Caco-2 (cell line): Measurements from ENCODE around the gene TNNI3K. TPM values are rescaled to one million over a fixed set of nuclear protein-coding genes. Genes with fewer than 3 reads are reported as not detected.

ENCODE experiments used
- BruUV-seq: library from RNA; stranded (reverse); fragments of 400-500 nt; replicated peaks from 2 replicates; lab custom pipeline; 2021; lab: Mats Ljungman, UMichigan
- CTCF ChIA-PET: fragments of 300-600 bp; sonication (Branson Sonifier 250); formaldehyde crosslinking; loops from one replicate; lab custom pipeline; 2022; ENCODE audit warnings: antibody characterized with exemption; lab: Charles Lee
- POLR2A ChIA-PET: fragments of 300-600 bp; sonication (Branson Sonifier 250); formaldehyde crosslinking; loops from one replicate; lab custom pipeline; 2022; ENCODE audit warnings: antibody characterized with exemption; lab: Charles Lee
- DNase-seq, 2 experiments: peaks; one replicate each; pipeline versions ENCODE4 v3.0.0 to v3.0.0-alpha.2; 2020 to 2022
- H3K27me3 ChIP-seq: replicated peaks from 2 replicates; pipeline ENCODE4 v1.6.0; 2011; ENCODE audit warnings: low read length; ENCODE audit not compliant: control insufficient read depth, insufficient read depth
- H3K36me3 ChIP-seq: 2 replicates; pipeline ENCODE4 v1.5.1; 2011; ENCODE audit warnings: low read length; ENCODE audit not compliant: control insufficient read depth, insufficient read depth
- H3K4me1 ChIP-seq: fragments of 250-450 bp; sonication (Bioruptor Pico); 2 replicates; pipeline ENCODE4 v1.5.1; 2020; ENCODE audit warnings: mild to moderate bottlenecking
- H3K4me3 ChIP-seq: 2 replicates; pipeline ENCODE4 v1.5.1; 2011; ENCODE audit warnings: low read depth, mild to moderate bottlenecking, control low read depth, low read length
- H3K9me3 ChIP-seq: fragments of 250-450 bp; sonication (Bioruptor Pico); 2 replicates; pipeline ENCODE4 v1.5.1; 2020; ENCODE audit warnings: mild to moderate bottlenecking, moderate library complexity
- H3K27ac Mint-ChIP-seq: one replicate; pipeline ENCODE4 v1.8.0; 2022; ENCODE audit warnings: mixed read lengths; ENCODE audit not compliant: unreplicated experiment
- H3K27me3 Mint-ChIP-seq: one replicate; pipeline ENCODE4 v1.8.0; 2022; ENCODE audit warnings: mixed read lengths; ENCODE audit not compliant: insufficient read depth, unreplicated experiment
- H3K36me3 Mint-ChIP-seq: one replicate; pipeline ENCODE4 v1.8.0; 2022; ENCODE audit warnings: mild to moderate bottlenecking, mixed read lengths; ENCODE audit not compliant: insufficient read depth, unreplicated experiment
- H3K4me1 Mint-ChIP-seq: one replicate; pipeline ENCODE4 v1.8.0; 2022; ENCODE audit warnings: low read depth, mixed read lengths; ENCODE audit not compliant: unreplicated experiment
- H3K4me3 Mint-ChIP-seq: one replicate; pipeline ENCODE4 v1.8.0; 2022; ENCODE audit warnings: mild to moderate bottlenecking, moderate library complexity, mixed read lengths; ENCODE audit not compliant: unreplicated experiment
- H3K9me3 Mint-ChIP-seq: one replicate; pipeline ENCODE4 v1.8.0; 2022; ENCODE audit warnings: mixed read lengths; ENCODE audit not compliant: unreplicated experiment
- intact Hi-C: fragments of 100-400 bp; cut with micrococcal nuclease; formaldehyde crosslinking; loops from one replicate; pipeline ENCODE4 v1.10.0; 2022; ENCODE audit not compliant: unreplicated experiment
- total RNA-seq: library from RNA; stranded (reverse); gene quantifications from 2 replicates; pipeline ENCODE4 v1.2.3, GENCODE V29; 2022
- TF ChIP-seq, protein P1 (sequence below), 2 experiments: fragments of 200-600 bp in 1 of 2; IDR thresholded peaks; 1 replicate in 1 of 2; 2 replicates in 1 of 2; pipeline versions ENCODE4 v1.5.1 to v1.8.0; 2011 to 2022; ENCODE audit warnings: antibody characterized with exemption in 1 of 2, control low read depth in 1 of 2, inconsistent platforms in 1 of 2, low read depth in 1 of 2, low read length in 1 of 2, mild to moderate bottlenecking in 1 of 2, moderate library complexity in 1 of 2; ENCODE audit not compliant: insufficient read depth in 1 of 2, severe bottlenecking in 1 of 2, unreplicated experiment in 1 of 2

Gene TNNI3K
- total RNA-seq, 1 experiment from 2014 or later = not detected

GRCh38 chr1:74545821-74546220, 310.6 kb downstream of the TNNI3K start:
- no TSS peak for BruUV-seq
- POLR2A ChIA-PET = no interaction called here

DNA sequence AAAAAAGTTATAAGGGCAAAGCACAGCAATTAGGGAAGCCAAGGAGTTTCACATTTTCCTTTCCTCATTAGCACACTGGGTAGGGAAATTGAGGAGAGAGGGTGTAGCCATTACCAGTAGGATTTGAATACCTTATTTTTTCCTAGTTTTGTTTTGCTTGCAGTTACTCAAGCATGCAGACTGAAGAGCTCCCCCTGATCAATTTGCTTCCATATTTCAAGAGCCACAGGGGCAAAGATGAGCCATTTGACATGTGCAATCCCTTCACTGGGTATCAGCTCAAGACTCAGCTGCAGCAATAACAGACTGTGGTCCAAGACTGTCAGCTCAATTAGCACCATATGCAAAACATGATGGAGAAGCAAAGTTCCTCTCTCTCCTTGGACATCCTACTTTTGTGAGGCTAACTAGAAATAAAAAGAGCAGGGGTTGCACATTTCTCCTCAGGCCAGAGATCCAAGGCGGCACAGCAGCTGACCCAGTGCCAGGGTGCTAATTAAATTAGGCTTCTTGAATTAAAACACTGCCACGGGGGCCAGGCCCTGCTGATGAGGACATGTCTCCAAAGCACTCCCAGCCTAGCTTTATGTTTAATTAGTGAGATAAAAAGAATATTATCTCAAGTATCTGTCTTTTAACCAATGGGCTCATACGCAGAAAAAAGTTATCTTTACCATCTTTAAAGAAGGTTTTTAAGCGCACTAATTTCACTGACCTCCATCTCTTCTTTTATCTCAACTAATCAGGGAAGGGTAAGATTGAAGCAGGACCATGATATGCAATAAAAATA, 314.0 kb downstream of the TNNI3K start:
- Mint-ChIP-seq H3K9me3 (no peaks in the 10 kb centered on the region), H3K27me3 (peaks cover 12% of the 10 kb centered on the region), H3K36me3 (no peaks in the 10 kb centered on the region), H3K4me1 (no peaks in the 10 kb centered on the region), H3K4me3 (no peak overlapping the region), H3K27ac (no peak overlapping the region)
- TF ChIP-seq, protein P1, sequence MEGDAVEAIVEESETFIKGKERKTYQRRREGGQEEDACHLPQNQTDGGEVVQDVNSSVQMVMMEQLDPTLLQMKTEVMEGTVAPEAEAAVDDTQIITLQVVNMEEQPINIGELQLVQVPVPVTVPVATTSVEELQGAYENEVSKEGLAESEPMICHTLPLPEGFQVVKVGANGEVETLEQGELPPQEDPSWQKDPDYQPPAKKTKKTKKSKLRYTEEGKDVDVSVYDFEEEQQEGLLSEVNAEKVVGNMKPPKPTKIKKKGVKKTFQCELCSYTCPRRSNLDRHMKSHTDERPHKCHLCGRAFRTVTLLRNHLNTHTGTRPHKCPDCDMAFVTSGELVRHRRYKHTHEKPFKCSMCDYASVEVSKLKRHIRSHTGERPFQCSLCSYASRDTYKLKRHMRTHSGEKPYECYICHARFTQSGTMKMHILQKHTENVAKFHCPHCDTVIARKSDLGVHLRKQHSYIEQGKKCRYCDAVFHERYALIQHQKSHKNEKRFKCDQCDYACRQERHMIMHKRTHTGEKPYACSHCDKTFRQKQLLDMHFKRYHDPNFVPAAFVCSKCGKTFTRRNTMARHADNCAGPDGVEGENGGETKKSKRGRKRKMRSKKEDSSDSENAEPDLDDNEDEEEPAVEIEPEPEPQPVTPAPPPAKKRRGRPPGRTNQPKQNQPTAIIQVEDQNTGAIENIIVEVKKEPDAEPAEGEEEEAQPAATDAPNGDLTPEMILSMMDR (IDR thresholded peaks at IDR 0.05; ENCODE audit: insufficient read depth in 1 of 2, low read depth in 1 of 2, low read length in 1 of 2, severe bottlenecking in 1 of 2, unreplicated experiment in 1 of 2) = no peak
- intact Hi-C loops = no loop called here
- H3K36me3 ChIP-seq = no peaks in the 10 kb centered on the region
- POLR2A ChIA-PET = no interaction called here
- CTCF ChIA-PET = interaction anchor here (0.6 kb wide), 1 partner anchor 39 kb away, joined by 4 read pairs; no protein-coding TSS in a partner anchor
- H3K27me3 ChIP-seq = no peaks in the 10 kb centered on the region
- no peak for DNase-seq
- no peaks in the 10 kb centered on the region for H3K9me3 ChIP-seq
- BruUV-seq = no TSS peak
- H3K4me3 ChIP-seq = no peak overlapping the region
- H3K4me1 ChIP-seq = no peaks in the 10 kb centered on the region

More at GRCh38 chr1:74545821-74546220, 310.6 kb downstream of the TNNI3K start:
- peaks cover 7% of the 10 kb centered on the region for H3K27me3 Mint-ChIP-seq
- TF ChIP-seq, protein P1 (IDR thresholded peaks at IDR 0.05; ENCODE audit: insufficient read depth in 1 of 2, low read depth in 1 of 2, low read length in 1 of 2, severe bottlenecking in 1 of 2, unreplicated experiment in 1 of 2) = no peak
- CTCF ChIA-PET = no interaction called here
- no peak overlapping the region for H3K4me3 ChIP-seq
- no peaks in the 10 kb centered on the region for H3K27me3 ChIP-seq
- H3K36me3 ChIP-seq = no peaks in the 10 kb centered on the region
- no peak overlapping the region for H3K27ac Mint-ChIP-seq
- no peaks in the 10 kb centered on the region for H3K9me3 ChIP-seq
- intact Hi-C loops = no loop called here
- no peaks in the 10 kb centered on the region for H3K4me1 ChIP-seq
- no peaks in the 10 kb centered on the region for H3K9me3 Mint-ChIP-seq
- no peaks in the 10 kb centered on the region for H3K4me1 Mint-ChIP-seq
- no peaks in the 10 kb centered on the region for H3K36me3 Mint-ChIP-seq
- H3K4me3 Mint-ChIP-seq = no peak overlapping the region
- DNase-seq = no peak

DNA sequence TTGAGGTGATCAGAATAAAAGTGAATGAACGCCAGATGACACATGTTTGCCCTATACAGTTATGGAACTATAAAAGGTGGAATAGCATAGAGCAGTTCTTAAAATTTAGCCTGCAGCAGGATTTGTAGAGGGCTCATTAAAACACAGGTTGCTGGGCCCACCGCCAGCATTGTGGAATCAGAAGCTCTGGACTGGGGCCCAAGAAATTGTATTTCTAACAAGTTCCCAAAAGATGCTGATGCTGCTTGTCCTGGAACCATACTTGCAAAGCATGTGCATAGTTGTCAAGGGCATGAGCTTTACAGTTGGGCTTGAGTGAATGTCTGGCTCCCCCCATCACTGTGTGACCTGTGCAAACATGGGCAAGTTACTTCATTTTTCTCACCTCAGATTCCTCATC, 314.7 kb downstream of the TNNI3K start:
- no peaks in the 10 kb centered on the region for H3K4me1 ChIP-seq
- POLR2A ChIA-PET = no interaction called here
- H3K27me3 Mint-ChIP-seq = peaks cover 17% of the 10 kb centered on the region
- TF ChIP-seq, protein P1 (IDR thresholded peaks at IDR 0.05; ENCODE audit: insufficient read depth in 1 of 2, low read depth in 1 of 2, low read length in 1 of 2, severe bottlenecking in 1 of 2, unreplicated experiment in 1 of 2) = no peak
- no peaks in the 10 kb centered on the region for H3K9me3 Mint-ChIP-seq
- no peaks in the 10 kb centered on the region for H3K4me1 Mint-ChIP-seq
- H3K36me3 Mint-ChIP-seq = no peaks in the 10 kb centered on the region
- no peaks in the 10 kb centered on the region for H3K9me3 ChIP-seq
- H3K4me3 ChIP-seq = no peak overlapping the region
- H3K27ac Mint-ChIP-seq = no peak overlapping the region
- H3K27me3 ChIP-seq = no peaks in the 10 kb centered on the region
- H3K36me3 ChIP-seq = no peaks in the 10 kb centered on the region
- CTCF ChIA-PET = interaction anchor here (0.6 kb wide), 1 partner anchor 40 kb away, joined by 4 read pairs; no protein-coding TSS in a partner anchor
- DNase-seq = no peak
- BruUV-seq = no TSS peak
- no peak overlapping the region for H3K4me3 Mint-ChIP-seq
- intact Hi-C loops = no loop called here
